Hepatocyte (in vitro differentiated cells): ENCODE results near the gene PRSS27. TPM values are rescaled to one million over a fixed set of nuclear protein-coding genes. Genes with fewer than 3 reads are reported as not detected.

ENCODE experiments used
- DNase-seq: peaks from one replicate; pipeline ENCODE4 v3.0.0-alpha.2; 2016; ENCODE audit warnings: low spot score
- H2AFZ ChIP-seq: fragments of 200-600 bp; sonication (generic); 2 replicates; pipeline ENCODE4 v1.6.0; 2016; ENCODE audit warnings: antibody characterized with exemption, mild to moderate bottlenecking
- H3K27ac ChIP-seq: fragments of 200-600 bp; sonication (generic); 2 replicates; pipeline ENCODE4 v1.5.1; 2016; ENCODE audit warnings: mild to moderate bottlenecking
- H3K27me3 ChIP-seq: fragments of 200-600 bp; sonication (generic); 2 replicates; pipeline ENCODE4 v1.6.1; 2016
- H3K36me3 ChIP-seq: fragments of 200-600 bp; sonication (generic); replicated peaks from 2 replicates; pipeline ENCODE4 v1.5.1; 2016; ENCODE audit warnings: low read depth; ENCODE audit not compliant: insufficient read depth
- H3K4me1 ChIP-seq: fragments of 200-600 bp; sonication (generic); 2 replicates; pipeline ENCODE4 v1.5.1; 2016; ENCODE audit warnings: mild to moderate bottlenecking, moderate library complexity; ENCODE audit not compliant: insufficient read depth
- H3K4me2 ChIP-seq: fragments of 200-600 bp; sonication (generic); 2 replicates; pipeline ENCODE4 v1.6.0; 2016
- H3K4me3 ChIP-seq: fragments of 200-600 bp; sonication (generic); 2 replicates; pipeline ENCODE4 v1.5.1; 2016; ENCODE audit warnings: mild to moderate bottlenecking
- H3K79me2 ChIP-seq: fragments of 200-600 bp; sonication (generic); 2 replicates; pipeline ENCODE4 v1.6.0; 2017; ENCODE audit warnings: mild to moderate bottlenecking
- H3K9me2 ChIP-seq: fragments of 200-600 bp; sonication (generic); replicated peaks from 2 replicates; pipeline ENCODE4 v1.6.0; 2017; ENCODE audit warnings: mild to moderate bottlenecking; ENCODE audit not compliant: insufficient read depth
- H3K9me3 ChIP-seq: fragments of 200-600 bp; sonication (generic); 2 replicates; pipeline ENCODE4 v1.5.1; 2016; ENCODE audit warnings: low read depth, mild to moderate bottlenecking
- H4K20me1 ChIP-seq: fragments of 200-600 bp; sonication (generic); 2 replicates; pipeline ENCODE4 v1.6.0; 2016; ENCODE audit warnings: mild to moderate bottlenecking; ENCODE audit not compliant: insufficient read depth, poor library complexity, severe bottlenecking
- EZH2 ChIP-seq: fragments of 200-600 bp; sonication (generic); IDR thresholded peaks from 2 replicates; pipeline ENCODE4 v1.6.1; 2016; ENCODE audit warnings: antibody characterized with exemption, mild to moderate bottlenecking, borderline replicate concordance
- EZH2phosphoT487 ChIP-seq: fragments of 200-600 bp; sonication (generic); IDR thresholded peaks from one replicate; pipeline ENCODE4 v1.6.1; 2018; ENCODE audit warnings: antibody characterized with exemption, mild to moderate bottlenecking, low read depth, moderate library complexity; ENCODE audit not compliant: unreplicated experiment, severe bottlenecking
- WGBS: methylation state at CpG from one replicate; pipeline ENCODE4 v1.1.6; 2016; ENCODE audit warnings: low lambda C conversion rate; ENCODE audit errors: missing lambda C conversion rate; 5-methylcytosine and 5-hydroxymethylcytosine counted together
- polyA plus RNA-seq: library from polyadenylated mRNA; unstranded; fragments of >200 nt; fragmentation: Nextera tagmentation; extraction: Ambion mirVana; gene quantifications from 2 replicates; pipeline ENCODE4 v1.2.1, GENCODE V29; 2016
- total RNA-seq: library from RNA; depleted of rRNA; stranded (reverse); fragments of >200 nt; gene quantifications from 2 replicates; pipeline ENCODE4 v1.2.3, GENCODE V29; 2014
- TF ChIP-seq, protein P1 (sequence below): fragments of 200-600 bp; sonication (generic); IDR thresholded peaks from 2 replicates; pipeline ENCODE4 v1.5.1; 2016; ENCODE audit warnings: antibody characterized with exemption, mild to moderate bottlenecking; ENCODE audit not compliant: poor library complexity

Gene PRSS27
- total and polyA plus RNA-seq, 2 experiments from 2014 or later = 1.4 TPM

- H2AFZ ChIP-seq = no peak overlapping the region
- no peak overlapping the region for H3K27ac ChIP-seq
- H4K20me1 ChIP-seq = no peaks in the 10 kb centered on the region
- no peaks in the 10 kb centered on the region for H3K36me3 ChIP-seq
- H3K79me2 ChIP-seq = no peaks in the 10 kb centered on the region
- no peaks in the 10 kb centered on the region for H3K9me3 ChIP-seq
- H3K4me3 ChIP-seq = no peak overlapping the region
- peaks cover 4% of the 10 kb centered on the region for H3K4me1 ChIP-seq
- H3K27me3 ChIP-seq = no peaks in the 10 kb centered on the region
- no peak overlapping the region for H3K4me2 ChIP-seq
- DNase-seq = no peak
- WGBS = 88% methylated on average over 10 of the region's 11 CpGs
- no peaks in the 10 kb centered on the region for H3K9me2 ChIP-seq
- TF ChIP-seq EZH2 = no peak
- TF ChIP-seq, protein P1, sequence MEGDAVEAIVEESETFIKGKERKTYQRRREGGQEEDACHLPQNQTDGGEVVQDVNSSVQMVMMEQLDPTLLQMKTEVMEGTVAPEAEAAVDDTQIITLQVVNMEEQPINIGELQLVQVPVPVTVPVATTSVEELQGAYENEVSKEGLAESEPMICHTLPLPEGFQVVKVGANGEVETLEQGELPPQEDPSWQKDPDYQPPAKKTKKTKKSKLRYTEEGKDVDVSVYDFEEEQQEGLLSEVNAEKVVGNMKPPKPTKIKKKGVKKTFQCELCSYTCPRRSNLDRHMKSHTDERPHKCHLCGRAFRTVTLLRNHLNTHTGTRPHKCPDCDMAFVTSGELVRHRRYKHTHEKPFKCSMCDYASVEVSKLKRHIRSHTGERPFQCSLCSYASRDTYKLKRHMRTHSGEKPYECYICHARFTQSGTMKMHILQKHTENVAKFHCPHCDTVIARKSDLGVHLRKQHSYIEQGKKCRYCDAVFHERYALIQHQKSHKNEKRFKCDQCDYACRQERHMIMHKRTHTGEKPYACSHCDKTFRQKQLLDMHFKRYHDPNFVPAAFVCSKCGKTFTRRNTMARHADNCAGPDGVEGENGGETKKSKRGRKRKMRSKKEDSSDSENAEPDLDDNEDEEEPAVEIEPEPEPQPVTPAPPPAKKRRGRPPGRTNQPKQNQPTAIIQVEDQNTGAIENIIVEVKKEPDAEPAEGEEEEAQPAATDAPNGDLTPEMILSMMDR = no peak
- TF ChIP-seq EZH2phosphoT487 = no peak
Observed at GRCh38 chr16:2710711-2711231, 9.3 kb downstream of the PRSS27 start.

GRCh38 chr16:2710021-2710710 lies 9.9 kb downstream of the PRSS27 start:
- TF ChIP-seq EZH2 = no peak
- TF ChIP-seq, protein P1 = no peak
- no peak for TF ChIP-seq EZH2phosphoT487
- 95% methylated on average over 20 of the region's 20 CpGs for WGBS
- no peaks in the 10 kb centered on the region for H3K36me3 ChIP-seq

DNA sequence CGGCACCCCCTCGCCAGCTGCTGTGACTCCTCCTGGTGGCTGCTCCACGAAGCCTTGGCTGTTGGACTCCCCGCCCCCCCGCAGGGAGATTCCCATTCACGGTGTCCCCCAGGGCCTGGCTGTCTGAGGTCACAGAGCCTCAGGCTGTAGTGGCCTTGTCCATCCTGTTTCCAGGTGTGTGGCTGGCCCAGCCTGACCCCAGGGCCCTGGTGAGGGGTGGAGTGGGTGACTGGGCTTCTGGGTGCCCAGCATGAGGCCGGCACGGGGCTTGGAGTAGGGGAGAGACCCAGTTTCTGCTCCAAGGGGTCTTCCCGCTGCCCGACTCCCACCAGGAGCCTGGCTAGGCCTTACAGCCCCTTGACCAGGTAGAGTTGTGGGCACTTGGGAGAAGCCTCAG lies 10.4 kb downstream of the PRSS27 start:
- no peak for TF ChIP-seq EZH2phosphoT487
- TF ChIP-seq, protein P1 = no peak
- no peak for TF ChIP-seq EZH2
- WGBS = 92% methylated on average over 10 of the region's 10 CpGs
- no peak for DNase-seq

More at GRCh38 chr16:2710021-2710710, 9.9 kb downstream of the PRSS27 start:
- no peak overlapping the region for H2AFZ ChIP-seq
- H3K4me2 ChIP-seq = no peak overlapping the region
- no peak overlapping the region for H3K27ac ChIP-seq
- no peaks in the 10 kb centered on the region for H3K4me1 ChIP-seq
- H3K9me2 ChIP-seq = no peaks in the 10 kb centered on the region
- H3K27me3 ChIP-seq = no peaks in the 10 kb centered on the region
- H4K20me1 ChIP-seq = no peaks in the 10 kb centered on the region
- H3K9me3 ChIP-seq = no peaks in the 10 kb centered on the region
- no peak overlapping the region for H3K4me3 ChIP-seq
- H3K79me2 ChIP-seq = no peaks in the 10 kb centered on the region
- DNase-seq = no peak

More for the DNA sequence above, 10.4 kb downstream of the PRSS27 start:
- Histone ChIP-seq H4K20me1 (no peaks in the 10 kb centered on the region), H3K9me2 (no peaks in the 10 kb centered on the region), H3K4me2 (no peak overlapping the region), H2AFZ (no peak overlapping the region), H3K9me3 (no peaks in the 10 kb centered on the region), H3K4me3 (no peak overlapping the region), H3K27me3 (no peaks in the 10 kb centered on the region), H3K4me1 (no peaks in the 10 kb centered on the region), H3K27ac (no peak overlapping the region), H3K79me2 (no peaks in the 10 kb centered on the region), H3K36me3 (no peaks in the 10 kb centered on the region)
